ENCODE data around the gene GBE1.
"Not testable (repeated sequence)": the region's sequence is repeated elsewhere in the genome, so short reads cannot be mapped to it uniquely, and the experiment has no call there.

DNA sequence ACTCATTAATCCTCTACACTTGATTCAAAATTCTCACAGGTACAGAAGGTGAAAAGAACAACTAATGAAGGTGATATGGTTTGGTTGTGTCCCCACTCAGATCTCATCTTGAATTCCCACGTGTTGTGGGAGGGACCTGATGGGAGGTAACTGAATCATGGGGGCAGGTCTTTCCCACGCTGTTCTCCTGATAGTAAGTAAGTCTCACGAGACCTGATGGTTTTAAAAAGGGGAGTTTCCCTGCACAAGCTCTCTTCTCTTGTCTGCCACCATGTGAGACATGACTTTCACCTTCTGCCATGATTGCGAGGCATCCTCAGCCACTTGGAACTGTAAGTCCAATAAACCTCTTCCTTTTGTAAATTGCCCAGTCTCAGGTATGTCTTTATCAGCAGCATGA lies 2.7 kb downstream of the GBE1 start:
- TF ChIP-seq, protein P1, sequence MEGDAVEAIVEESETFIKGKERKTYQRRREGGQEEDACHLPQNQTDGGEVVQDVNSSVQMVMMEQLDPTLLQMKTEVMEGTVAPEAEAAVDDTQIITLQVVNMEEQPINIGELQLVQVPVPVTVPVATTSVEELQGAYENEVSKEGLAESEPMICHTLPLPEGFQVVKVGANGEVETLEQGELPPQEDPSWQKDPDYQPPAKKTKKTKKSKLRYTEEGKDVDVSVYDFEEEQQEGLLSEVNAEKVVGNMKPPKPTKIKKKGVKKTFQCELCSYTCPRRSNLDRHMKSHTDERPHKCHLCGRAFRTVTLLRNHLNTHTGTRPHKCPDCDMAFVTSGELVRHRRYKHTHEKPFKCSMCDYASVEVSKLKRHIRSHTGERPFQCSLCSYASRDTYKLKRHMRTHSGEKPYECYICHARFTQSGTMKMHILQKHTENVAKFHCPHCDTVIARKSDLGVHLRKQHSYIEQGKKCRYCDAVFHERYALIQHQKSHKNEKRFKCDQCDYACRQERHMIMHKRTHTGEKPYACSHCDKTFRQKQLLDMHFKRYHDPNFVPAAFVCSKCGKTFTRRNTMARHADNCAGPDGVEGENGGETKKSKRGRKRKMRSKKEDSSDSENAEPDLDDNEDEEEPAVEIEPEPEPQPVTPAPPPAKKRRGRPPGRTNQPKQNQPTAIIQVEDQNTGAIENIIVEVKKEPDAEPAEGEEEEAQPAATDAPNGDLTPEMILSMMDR (IDR thresholded peaks at IDR 0.05; ENCODE audit: insufficient read depth, low read length) = not testable (repeated sequence)
- TF ChIP-seq, protein P2, sequence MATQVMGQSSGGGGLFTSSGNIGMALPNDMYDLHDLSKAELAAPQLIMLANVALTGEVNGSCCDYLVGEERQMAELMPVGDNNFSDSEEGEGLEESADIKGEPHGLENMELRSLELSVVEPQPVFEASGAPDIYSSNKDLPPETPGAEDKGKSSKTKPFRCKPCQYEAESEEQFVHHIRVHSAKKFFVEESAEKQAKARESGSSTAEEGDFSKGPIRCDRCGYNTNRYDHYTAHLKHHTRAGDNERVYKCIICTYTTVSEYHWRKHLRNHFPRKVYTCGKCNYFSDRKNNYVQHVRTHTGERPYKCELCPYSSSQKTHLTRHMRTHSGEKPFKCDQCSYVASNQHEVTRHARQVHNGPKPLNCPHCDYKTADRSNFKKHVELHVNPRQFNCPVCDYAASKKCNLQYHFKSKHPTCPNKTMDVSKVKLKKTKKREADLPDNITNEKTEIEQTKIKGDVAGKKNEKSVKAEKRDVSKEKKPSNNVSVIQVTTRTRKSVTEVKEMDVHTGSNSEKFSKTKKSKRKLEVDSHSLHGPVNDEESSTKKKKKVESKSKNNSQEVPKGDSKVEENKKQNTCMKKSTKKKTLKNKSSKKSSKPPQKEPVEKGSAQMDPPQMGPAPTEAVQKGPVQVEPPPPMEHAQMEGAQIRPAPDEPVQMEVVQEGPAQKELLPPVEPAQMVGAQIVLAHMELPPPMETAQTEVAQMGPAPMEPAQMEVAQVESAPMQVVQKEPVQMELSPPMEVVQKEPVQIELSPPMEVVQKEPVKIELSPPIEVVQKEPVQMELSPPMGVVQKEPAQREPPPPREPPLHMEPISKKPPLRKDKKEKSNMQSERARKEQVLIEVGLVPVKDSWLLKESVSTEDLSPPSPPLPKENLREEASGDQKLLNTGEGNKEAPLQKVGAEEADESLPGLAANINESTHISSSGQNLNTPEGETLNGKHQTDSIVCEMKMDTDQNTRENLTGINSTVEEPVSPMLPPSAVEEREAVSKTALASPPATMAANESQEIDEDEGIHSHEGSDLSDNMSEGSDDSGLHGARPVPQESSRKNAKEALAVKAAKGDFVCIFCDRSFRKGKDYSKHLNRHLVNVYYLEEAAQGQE (IDR thresholded peaks at IDR 0.05; ENCODE audit: insufficient replicate concordance, low read depth) = not testable (repeated sequence)
- not testable (repeated sequence) for TF ChIP-seq POLR2AphosphoS5 (IDR thresholded peaks at IDR 0.05; ENCODE audit: low read depth)
